SU-DHL-6 (cell line): Measurements from ENCODE around the gene TMEM25.

Experiments used
- H2AFZ ChIP-seq: fragments of 200-600 bp; sonication (generic); 2 replicates; pipeline ENCODE4 v1.6.1; 2014; ENCODE audit warnings: low read depth, mild to moderate bottlenecking, moderate library complexity, mixed read lengths, antibody characterized with exemption, low read length; ENCODE audit not compliant: severe bottlenecking
- H3F3A ChIP-seq: fragments of 200-600 bp; shearing (Covaris generic); 2 replicates; pipeline ENCODE4 v1.6.0; 2016; ENCODE audit warnings: antibody characterized with exemption, mild to moderate bottlenecking; ENCODE audit not compliant: insufficient read depth
- H3K27ac ChIP-seq: fragments of 200-600 bp; sonication (generic); 2 replicates; pipeline ENCODE4 v1.5.1; 2016; ENCODE audit warnings: low read depth, mild to moderate bottlenecking, low read length, moderate library complexity, mixed read lengths
- H3K27me3 ChIP-seq: fragments of 200-600 bp; sonication (generic), shearing (Covaris generic); 2 replicates; pipeline ENCODE4 v1.6.0; 2014; ENCODE audit warnings: mild to moderate bottlenecking, low read length
- H3K36me3 ChIP-seq: fragments of 200-600 bp; sonication (generic); 2 replicates; pipeline ENCODE4 v1.6.1; 2014; ENCODE audit warnings: mild to moderate bottlenecking, low read length, mixed read lengths
- H3K4me2 ChIP-seq: fragments of 300-600, 200-600 bp; shearing (Covaris generic), sonication (generic); 2 replicates; pipeline ENCODE4 v1.6.0; 2014; ENCODE audit warnings: low read length, low read depth, mild to moderate bottlenecking; ENCODE audit not compliant: poor library complexity, severe bottlenecking
- H3K4me3 ChIP-seq: fragments of 200-600 bp; sonication (generic); 2 replicates; pipeline ENCODE4 v1.5.1; 2014; ENCODE audit warnings: antibody characterized with exemption, low read length, mild to moderate bottlenecking, mixed read lengths; ENCODE audit not compliant: insufficient read depth, poor library complexity, severe bottlenecking
- H3K79me2 ChIP-seq: fragments of 200-600 bp; sonication (generic); 2 replicates; pipeline ENCODE4 v1.6.1; 2014; ENCODE audit warnings: mild to moderate bottlenecking, low read length, moderate library complexity; ENCODE audit not compliant: insufficient read depth
- H3K9ac ChIP-seq: fragments of 200-600 bp; sonication (generic); 2 replicates; pipeline ENCODE4 v1.7.0; 2014; ENCODE audit warnings: mild to moderate bottlenecking, low read length
- H3K9me2 ChIP-seq: fragments of 200-600 bp; sonication (generic); replicated peaks from 2 replicates; pipeline ENCODE4 v1.6.1; 2014; ENCODE audit warnings: low read length; ENCODE audit not compliant: insufficient read depth
- H3K9me3 ChIP-seq: fragments of 200-600 bp; sonication (generic); 2 replicates; pipeline ENCODE4 v1.6.1; 2014; ENCODE audit warnings: low read length, mixed read lengths; ENCODE audit not compliant: insufficient read depth
- H4K20me1 ChIP-seq: fragments of 200-600 bp; sonication (generic); 2 replicates; pipeline ENCODE4 v1.6.1; 2014; ENCODE audit warnings: low read depth, mild to moderate bottlenecking, antibody characterized with exemption, low read length, moderate library complexity, mixed read lengths
- CTCF ChIP-seq: fragments of 200-600 bp; sonication (generic); IDR thresholded peaks from one replicate; pipeline ENCODE4 v1.5.1; 2017; ENCODE audit warnings: antibody characterized with exemption, mild to moderate bottlenecking, low read length, moderate library complexity; ENCODE audit not compliant: insufficient read depth, poor library complexity, severe bottlenecking
- EZH2phosphoT487 ChIP-seq: fragments of 200-600 bp; sonication (generic), shearing (Covaris generic); conservative IDR thresholded peaks from 2 replicates; pipeline ENCODE4 v1.6.1; 2018; ENCODE audit warnings: mild to moderate bottlenecking, antibody characterized with exemption, low read length, moderate library complexity, mixed read lengths

TMEM25 gene

GRCh38 chr11:118530180-118530682 lies 761 bp upstream of the TMEM25 start:
- Histone ChIP-seq H3K27ac (no peak overlapping the region), H3K9me2 (no peaks in the 10 kb centered on the region), H3K27me3 (no peaks in the 10 kb centered on the region), H3K9me3 (no peaks in the 10 kb centered on the region), H3K79me2 (no peaks in the 10 kb centered on the region), H3K36me3 (no peaks in the 10 kb centered on the region), H3K4me2 (peak overlapping the region; percentile 62), H3F3A (peaks cover 10% of the 10 kb centered on the region; the same call in 1 of the 2 replicates), H4K20me1 (no peaks in the 10 kb centered on the region), H3K4me3 (peak overlapping the region; percentile 86), H3K9ac (peak overlapping the region; percentile 62), H2AFZ (peak overlapping the region; percentile 84)
- TF ChIP-seq CTCF (no peak), EZH2phosphoT487 (no peak)

- no peak for TF ChIP-seq CTCF
- TF ChIP-seq EZH2phosphoT487 = no peak
- Histone ChIP-seq H3K4me2 (peak overlapping the region; percentile 62), H3K36me3 (no peaks in the 10 kb centered on the region), H3K79me2 (no peaks in the 10 kb centered on the region), H3K9ac (peak overlapping the region; percentile 62), H3F3A (0 out of 2 replicates have a peak, but pooled peaks cover 3% of the 10 kb centered on the region), H2AFZ (peak overlapping the region; percentile 84), H3K27me3 (no peaks in the 10 kb centered on the region), H3K9me2 (no peaks in the 10 kb centered on the region), H4K20me1 (no peaks in the 10 kb centered on the region), H3K4me3 (peak overlapping the region; percentile 86), H3K9me3 (no peaks in the 10 kb centered on the region), H3K27ac (no peak overlapping the region)
Measured at GRCh38 chr11:118531597-118532084, 649 bp downstream of the TMEM25 start.

GRCh38 chr11:118532091-118532490 lies 1.1 kb downstream of the TMEM25 start:
- TF ChIP-seq CTCF = no peak
- no peak for TF ChIP-seq EZH2phosphoT487
- H3K9ac ChIP-seq = peak overlapping the region; percentile 62; the same call in 1 of the 2 replicates
- H3K9me2 ChIP-seq = no peaks in the 10 kb centered on the region
- no peaks in the 10 kb centered on the region for H3K27me3 ChIP-seq
- H3K36me3 ChIP-seq = no peaks in the 10 kb centered on the region
- no peaks in the 10 kb centered on the region for H3K9me3 ChIP-seq
- no peak overlapping the region for H2AFZ ChIP-seq
- H4K20me1 ChIP-seq = no peaks in the 10 kb centered on the region
- no peak overlapping the region for H3K27ac ChIP-seq
- H3K79me2 ChIP-seq = no peaks in the 10 kb centered on the region
- H3K4me2 ChIP-seq = peak overlapping the region; percentile 62
- no peak overlapping the region for H3K4me3 ChIP-seq
- 0 out of 2 replicates have a peak, but pooled peaks cover 3% of the 10 kb centered on the region for H3F3A ChIP-seq
